Measurements from ENCODE around the gene ZNF200. TPM values are rescaled to one million over a fixed set of nuclear protein-coding genes. Genes with fewer than 3 reads are reported as not detected.

Gene ZNF200
- total and polyA plus RNA-seq, 4 donors: 4.3 to 7.8 (median 6.4) TPM

GRCh38 chr16:3282730-3283542, 48.0 kb upstream of the ZNF200 start, which contains the start of gene ZNF263:
Gene ZNF263, plus strand, starts transcription at chr16:3283491. Its CDS starts 328 bp downstream, at chr16:3283819.
- Histone ChIP-seq H3K36me3 (ENCODE audit: control insufficient read depth in 4 of 4, insufficient read depth in 4 of 4, low read length in 4 of 4) (peaks cover 5 to 26% (median 18%) of the 10 kb centered on the region in 4 donors), H3K9ac (ENCODE audit: insufficient read depth in 1 of 2, low read length in 2 of 2) (peak within 1 kb of the TSS; percentile 90 to 92), H3K9me3 (ENCODE audit: control insufficient read depth in 4 of 4, insufficient read depth in 3 of 4, low read length in 3 of 4) (peaks cover 0 to 16% (median 9%) of the 10 kb centered on the region in 4 donors), H3K27ac (ENCODE audit: low read depth in 1 of 2, low read length in 1 of 2) (peak within 1 kb of the TSS; percentile 91 to 99), H3K4me3 (peak within 1 kb of the TSS; percentile 62), H3K27me3 (ENCODE audit: control insufficient read depth in 3 of 3, insufficient read depth in 3 of 3, low read length in 2 of 3) (peaks cover 0 to 3% (median 0%) of the 10 kb centered on the region in 3 donors), H3K4me1 (ENCODE audit: control insufficient read depth in 5 of 5, insufficient read depth in 5 of 5, low read length in 5 of 5) (peaks cover 5 to 13% (median 12%) of the 10 kb centered on the region in 5 donors)
- DNase-seq: peak; percentile 98 to 99 (median 99)
- no peak for TF ChIP-seq CTCF (IDR thresholded peaks at IDR 0.05; ENCODE audit: control extremely low read depth, extremely low read depth)
- peak; percentile 94 for ATAC-seq (ENCODE audit: insufficient read depth, low FRiP score)
- WGBS, 2 donors: 0% methylated on average over 56 to 72 of the region's 72 CpGs

GRCh38 chr16:3282103-3282729, 47.3 kb upstream of the ZNF200 start:
- 12 to 15% methylated on average over 29 of the region's 29 CpGs for whole genome bisulfite sequencing, 2 donors
- H3K9ac ChIP-seq (ENCODE audit: insufficient read depth in 1 of 2, low read length in 2 of 2): peak overlapping the region; percentile 87 to 90
- H3K9me3 ChIP-seq (ENCODE audit: control insufficient read depth in 4 of 4, insufficient read depth in 3 of 4, low read length in 3 of 4): peaks cover 0 to 12% (median 7%) of the 10 kb centered on the region in 4 donors
- peaks cover 0 to 3% (median 0%) of the 10 kb centered on the region in 3 donors for H3K27me3 ChIP-seq (ENCODE audit: control insufficient read depth in 3 of 3, insufficient read depth in 3 of 3, low read length in 2 of 3)
- H3K27ac ChIP-seq (ENCODE audit: low read depth in 1 of 2, low read length in 1 of 2): peak overlapping the region; percentile 91 to 99
- H3K36me3 ChIP-seq (ENCODE audit: control insufficient read depth in 4 of 4, insufficient read depth in 4 of 4, low read length in 4 of 4): peaks cover 5 to 22% (median 18%) of the 10 kb centered on the region in 4 donors
- TF ChIP-seq CTCF (IDR thresholded peaks at IDR 0.05; ENCODE audit: control extremely low read depth, extremely low read depth): no peak
- peaks cover 5 to 13% (median 12%) of the 10 kb centered on the region in 5 donors for H3K4me1 ChIP-seq (ENCODE audit: control insufficient read depth in 5 of 5, insufficient read depth in 5 of 5, low read length in 5 of 5)
- peak; percentile 42 for ATAC-seq (ENCODE audit: insufficient read depth, low FRiP score)
- H3K4me3 ChIP-seq: peak overlapping the region; percentile 51
- peak in 2 of 3 donors; percentile 85 to 88 for DNase-seq

GRCh38 chr16:3281222-3281820, 46.4 kb upstream of the ZNF200 start:
- H3K27ac ChIP-seq (ENCODE audit: low read depth in 1 of 2, low read length in 1 of 2): no peak overlapping the region
- H3K9me3 ChIP-seq (ENCODE audit: control insufficient read depth in 4 of 4, insufficient read depth in 3 of 4, low read length in 3 of 4): peaks cover 0 to 7% (median 4%) of the 10 kb centered on the region in 4 donors
- no peak for TF ChIP-seq CTCF (IDR thresholded peaks at IDR 0.05; ENCODE audit: control extremely low read depth, extremely low read depth)
- H3K4me3 ChIP-seq: no peak overlapping the region
- H3K36me3 ChIP-seq (ENCODE audit: control insufficient read depth in 4 of 4, insufficient read depth in 4 of 4, low read length in 4 of 4): peaks cover 3 to 17% (median 13%) of the 10 kb centered on the region in 4 donors
- WGBS, 2 donors: 68 to 87% methylated on average over 6 of the region's 6 CpGs
- no peak overlapping the region for H3K9ac ChIP-seq (ENCODE audit: insufficient read depth in 1 of 2, low read length in 2 of 2)
- H3K27me3 ChIP-seq (ENCODE audit: control insufficient read depth in 3 of 3, insufficient read depth in 3 of 3, low read length in 2 of 3): peaks cover 0 to 3% (median 0%) of the 10 kb centered on the region in 3 donors
- ATAC-seq (ENCODE audit: insufficient read depth, low FRiP score): no peak
- peaks cover 5 to 13% (median 12%) of the 10 kb centered on the region in 5 donors for H3K4me1 ChIP-seq (ENCODE audit: control insufficient read depth in 5 of 5, insufficient read depth in 5 of 5, low read length in 5 of 5)
- no peak for DNase-seq

Measured in lung (tissue), 12 donors.